WERI-Rb-1 (cell line): Measurements from ENCODE around the gene LIMK2.

Experiments
- DNase-seq: peaks from one replicate; pipeline ENCODE4 v3.0.0-alpha.2; 2020
- H3K27ac ChIP-seq: fragments of 250-450 bp; sonication (Bioruptor Pico); 2 replicates; pipeline ENCODE4 v1.5.1; 2020; ENCODE audit warnings: mild to moderate bottlenecking, moderate library complexity
- H3K27me3 ChIP-seq: fragments of 250-450 bp; sonication (Bioruptor Pico); 2 replicates; pipeline ENCODE4 v1.5.1; 2021; ENCODE audit warnings: mild to moderate bottlenecking, low read depth, moderate library complexity; ENCODE audit not compliant: insufficient read depth, severe bottlenecking
- H3K36me3 ChIP-seq: fragments of 250-450 bp; sonication (Bioruptor Pico); 2 replicates; pipeline ENCODE4 v1.5.1; 2020; ENCODE audit warnings: mild to moderate bottlenecking, moderate library complexity
- H3K4me3 ChIP-seq: 2 replicates; pipeline ENCODE4 v1.5.1; 2011; ENCODE audit warnings: low read depth, mild to moderate bottlenecking, control low read depth, low read length
- H3K9me3 ChIP-seq: fragments of 250-450 bp; sonication (Bioruptor Pico); 2 replicates; pipeline ENCODE4 v1.5.1; 2021; ENCODE audit warnings: mild to moderate bottlenecking, moderate library complexity; ENCODE audit not compliant: severe bottlenecking
- CTCF ChIP-seq: IDR thresholded peaks from 2 replicates; pipeline ENCODE4 v1.5.1; 2011; ENCODE audit warnings: low read depth, mild to moderate bottlenecking, control low read depth, inconsistent platforms, low read length

The LIMK2 gene

GRCh38 chr22:31248965-31249958 lies 37.2 kb downstream of the LIMK2 start:
- DNase-seq: peak; percentile 46
- no peaks in the 10 kb centered on the region for H3K27me3 ChIP-seq
- H3K9me3 ChIP-seq: no peaks in the 10 kb centered on the region
- no peak for TF ChIP-seq CTCF
- H3K27ac ChIP-seq: peak overlapping the region; percentile 68
- H3K36me3 ChIP-seq: peaks cover 44% of the 10 kb centered on the region
- H3K4me3 ChIP-seq: peak overlapping the region; percentile 60

GRCh38 chr22:31250740-31251600 lies 38.9 kb downstream of the LIMK2 start:
- no peak for TF ChIP-seq CTCF
- Histone ChIP-seq H3K36me3 (peaks cover 55% of the 10 kb centered on the region), H3K27me3 (no peaks in the 10 kb centered on the region), H3K9me3 (no peaks in the 10 kb centered on the region), H3K4me3 (no peak overlapping the region), H3K27ac (no peak overlapping the region)
- DNase-seq: no peak

- H3K9me3 ChIP-seq: no peaks in the 10 kb centered on the region
- H3K27ac ChIP-seq: no peak overlapping the region
- no peaks in the 10 kb centered on the region for H3K27me3 ChIP-seq
- DNase-seq: peak; percentile 29
- no peak overlapping the region for H3K4me3 ChIP-seq
- H3K36me3 ChIP-seq: peaks cover 66% of the 10 kb centered on the region
- no peak for TF ChIP-seq CTCF
These were observed 41.9 kb downstream of the LIMK2 start for GRCh38 chr22:31253949-31254348.

- DNase-seq: no peak
- Histone ChIP-seq H3K27ac (no peak overlapping the region), H3K27me3 (no peaks in the 10 kb centered on the region), H3K9me3 (no peaks in the 10 kb centered on the region), H3K36me3 (peaks cover 83% of the 10 kb centered on the region), H3K4me3 (no peak overlapping the region)
- no peak for TF ChIP-seq CTCF
These were observed 47.8 kb downstream of the LIMK2 start for GRCh38 chr22:31259798-31260473.

- H3K27me3 ChIP-seq: no peaks in the 10 kb centered on the region
- no peak overlapping the region for H3K27ac ChIP-seq
- no peaks in the 10 kb centered on the region for H3K9me3 ChIP-seq
- H3K4me3 ChIP-seq: no peak overlapping the region
- TF ChIP-seq CTCF: no peak
- peaks cover 78% of the 10 kb centered on the region for H3K36me3 ChIP-seq
- no peak for DNase-seq
These were observed 48.4 kb downstream of the LIMK2 start for GRCh38 chr22:31260474-31260856.
